ENCODE data around the gene CNGA1. TPM values are rescaled to one million over a fixed set of nuclear protein-coding genes. Genes with fewer than 3 reads are reported as not detected.

CNGA1 gene
- total RNA-seq, 4 donors from 2014 or later, result 0.40 to 1.8 TPM; not detected in 2

DNA sequence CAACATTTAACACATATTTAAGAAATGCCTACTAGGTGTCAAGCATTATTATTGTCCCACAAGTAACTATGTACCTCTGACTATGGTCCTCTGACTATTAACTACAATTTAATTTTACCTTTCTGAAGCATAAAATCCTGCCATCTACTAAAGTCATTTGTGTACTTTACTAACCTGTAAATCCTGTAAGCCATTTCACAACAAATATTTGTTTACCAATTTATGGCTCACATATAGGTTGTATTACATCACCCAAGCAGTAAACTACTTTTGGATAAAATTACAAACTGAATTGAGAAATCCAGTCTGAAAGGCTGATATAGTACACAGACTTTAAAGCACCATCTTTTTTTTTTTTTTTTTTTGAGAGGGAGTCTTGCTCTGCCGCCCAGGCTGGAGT lies 43.8 kb downstream of the CNGA1 start:
- no peaks in the 10 kb centered on the region for H3K4me1 ChIP-seq
- no peak overlapping the region for H3K4me3 ChIP-seq
- no peak for ATAC-seq
- WGBS, 2 donors (ENCODE audit: low coverage in 1 of 2), result no CpG with 5 or more reads among the region's 1 CpG
- H3K9me3 ChIP-seq, result no peaks in the 10 kb centered on the region
- no peaks in the 10 kb centered on the region for H3K36me3 ChIP-seq
- H3K27me3 ChIP-seq, result no peaks in the 10 kb centered on the region
- no peak overlapping the region for H3K27ac ChIP-seq
- TF ChIP-seq POLR2A (IDR thresholded peaks at IDR 0.05) (no peak), EP300 (IDR thresholded peaks at IDR 0.05) (no peak), CTCF (IDR thresholded peaks at IDR 0.05) (no peak)

GRCh38 chr4:47972181-47972580 lies 44.3 kb downstream of the CNGA1 start:
- Histone ChIP-seq H3K4me1 (no peaks in the 10 kb centered on the region), H3K9me3 (no peaks in the 10 kb centered on the region), H3K4me3 (no peak overlapping the region), H3K27ac (no peak overlapping the region), H3K36me3 (no peaks in the 10 kb centered on the region), H3K27me3 (no peaks in the 10 kb centered on the region)
- TF ChIP-seq CTCF (IDR thresholded peaks at IDR 0.05) (no peak), POLR2A (IDR thresholded peaks at IDR 0.05) (no peak), EP300 (IDR thresholded peaks at IDR 0.05) (no peak), POLR2AphosphoS5 (IDR thresholded peaks at IDR 0.05) (no peak)
- WGBS, 2 donors (ENCODE audit: low coverage in 1 of 2), result 81 to 100% methylated on average over 1 of the region's 1 CpG
- no peak for ATAC-seq

- no peaks in the 10 kb centered on the region for H3K9me3 ChIP-seq
- TF ChIP-seq POLR2AphosphoS5 (IDR thresholded peaks at IDR 0.05), result no peak
- TF ChIP-seq POLR2A (IDR thresholded peaks at IDR 0.05), result no peak
- TF ChIP-seq EP300 (IDR thresholded peaks at IDR 0.05), result no peak
- no peak for TF ChIP-seq CTCF (IDR thresholded peaks at IDR 0.05)
- H3K4me1 ChIP-seq, result no peaks in the 10 kb centered on the region
- no peak overlapping the region for H3K4me3 ChIP-seq
- H3K36me3 ChIP-seq, result no peaks in the 10 kb centered on the region
- H3K27me3 ChIP-seq, result no peaks in the 10 kb centered on the region
- ATAC-seq, result no peak
- no peak overlapping the region for H3K27ac ChIP-seq
Observed at GRCh38 chr4:47968847-47969246, 47.6 kb downstream of the CNGA1 start.

DNA sequence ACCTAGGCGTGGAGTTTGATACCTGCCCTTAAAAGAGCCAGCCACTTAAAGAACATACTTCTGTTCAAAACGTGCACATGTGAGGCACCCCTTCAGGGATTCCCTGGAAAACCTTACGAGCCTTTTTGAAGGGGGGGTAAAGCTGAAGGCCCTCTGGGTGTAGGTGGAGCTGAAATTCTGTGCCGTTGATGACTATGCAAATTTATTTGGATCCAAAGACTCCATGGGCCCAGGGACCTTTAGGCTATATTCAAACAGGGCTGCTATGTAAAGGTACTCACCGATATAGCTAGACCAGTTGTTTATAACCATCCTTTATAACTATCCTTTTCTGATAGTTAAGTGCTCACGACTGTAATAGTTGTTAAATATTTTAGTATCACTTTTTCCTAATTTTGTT lies 61.8 kb downstream of the CNGA1 start:
- TF ChIP-seq POLR2A (IDR thresholded peaks at IDR 0.05) (no peak), CTCF (IDR thresholded peaks at IDR 0.05) (no peak), EP300 (IDR thresholded peaks at IDR 0.05) (no peak), POLR2AphosphoS5 (IDR thresholded peaks at IDR 0.05) (no peak)
- Histone ChIP-seq H3K27me3 (no peaks in the 10 kb centered on the region), H3K4me3 (no peak overlapping the region), H3K36me3 (no peaks in the 10 kb centered on the region), H3K9me3 (no peaks in the 10 kb centered on the region), H3K27ac (no peak overlapping the region), H3K4me1 (no peaks in the 10 kb centered on the region)
- 60 to 70% methylated on average over 3 to 5 of the region's 6 CpGs for WGBS, 2 donors (ENCODE audit: low coverage in 1 of 2)
- ATAC-seq, result no peak

DNA sequence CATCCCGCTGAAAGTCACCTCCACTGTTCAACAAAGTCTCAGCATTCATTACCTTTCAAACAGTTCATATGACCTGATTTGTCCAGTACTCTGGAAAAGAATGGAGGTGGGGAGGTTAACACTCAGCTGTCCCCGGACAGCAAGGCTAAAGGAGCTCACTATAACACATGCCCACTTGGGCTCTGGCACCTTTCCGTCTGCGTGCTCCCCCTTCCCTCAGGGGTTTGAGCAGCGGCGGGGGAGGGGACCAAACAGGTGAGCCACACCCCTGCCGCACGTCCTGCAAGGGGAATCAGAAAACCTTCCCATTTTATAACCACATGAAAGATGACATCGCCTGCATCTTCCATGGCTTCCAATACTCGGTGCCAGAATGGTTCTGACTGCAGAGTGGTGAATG lies 62.2 kb downstream of the CNGA1 start:
- ATAC-seq, result no peak
- Histone ChIP-seq H3K36me3 (no peaks in the 10 kb centered on the region), H3K4me1 (no peaks in the 10 kb centered on the region), H3K9me3 (no peaks in the 10 kb centered on the region), H3K27me3 (no peaks in the 10 kb centered on the region), H3K27ac (no peak overlapping the region), H3K4me3 (no peak overlapping the region)
- no peak for TF ChIP-seq POLR2A (IDR thresholded peaks at IDR 0.05)
- no peak for TF ChIP-seq POLR2AphosphoS5 (IDR thresholded peaks at IDR 0.05)
- TF ChIP-seq EP300 (IDR thresholded peaks at IDR 0.05), result no peak
- TF ChIP-seq CTCF (IDR thresholded peaks at IDR 0.05), result no peak
- WGBS, 2 donors (ENCODE audit: low coverage in 1 of 2), result 51 to 67% methylated on average over 1 to 3 of the region's 10 CpGs

Measured in gastroesophageal sphincter (tissue), 4 donors.